Peyer's patch (tissue), 4 donors: ENCODE measurements around the gene UBTF.

ENCODE experiments used
- POLR2A ChIP-seq, 2 donors: fragments of 450-650 bp; IDR thresholded peaks; one replicate each; pipeline ENCODE4 v1.5.1; 2017; ENCODE audit warnings: antibody characterized with exemption in 2 of 2, mild to moderate bottlenecking in 2 of 2, moderate library complexity in 2 of 2
- TF ChIP-seq, protein P1 (sequence below), 6 experiments: fragments of 450-650 bp in 4 of 6; fragments of 200-600 bp in 2 of 6; sonication (generic) in 1 of 6; IDR thresholded peaks; one replicate each; pipeline ENCODE4 v1.5.1; 2017 to 2019; ENCODE audit warnings: antibody characterized with exemption in 6 of 6, mild to moderate bottlenecking in 3 of 6, moderate library complexity in 1 of 6

DNA sequence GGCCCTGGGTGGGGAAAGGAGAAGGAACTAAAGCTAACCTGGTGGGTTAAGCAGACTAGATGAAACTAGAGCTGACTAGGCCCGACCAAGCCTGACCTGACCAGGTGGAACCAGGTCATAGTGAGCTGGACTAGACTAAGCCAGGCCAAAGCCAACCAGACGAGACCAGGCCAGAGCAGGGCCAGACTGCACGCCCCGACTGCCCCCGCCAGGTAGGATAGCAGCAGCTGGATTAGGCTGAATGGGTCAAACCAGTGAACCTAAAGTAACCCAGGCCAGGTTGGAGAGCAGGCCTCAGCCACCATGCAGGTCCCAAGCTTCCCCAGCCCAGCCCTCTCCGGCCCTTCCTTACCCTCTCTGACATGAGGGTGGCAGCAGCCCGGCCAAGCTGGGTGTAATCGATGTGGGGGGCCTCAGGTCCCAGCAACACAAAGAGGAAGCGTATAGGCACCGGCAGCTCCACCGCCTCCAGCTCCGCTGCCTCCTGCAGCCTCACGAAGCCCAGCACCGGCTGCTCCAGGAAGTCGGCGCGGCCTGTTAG, 39.4 kb upstream of the UBTF start:
- TF ChIP-seq, protein P1, sequence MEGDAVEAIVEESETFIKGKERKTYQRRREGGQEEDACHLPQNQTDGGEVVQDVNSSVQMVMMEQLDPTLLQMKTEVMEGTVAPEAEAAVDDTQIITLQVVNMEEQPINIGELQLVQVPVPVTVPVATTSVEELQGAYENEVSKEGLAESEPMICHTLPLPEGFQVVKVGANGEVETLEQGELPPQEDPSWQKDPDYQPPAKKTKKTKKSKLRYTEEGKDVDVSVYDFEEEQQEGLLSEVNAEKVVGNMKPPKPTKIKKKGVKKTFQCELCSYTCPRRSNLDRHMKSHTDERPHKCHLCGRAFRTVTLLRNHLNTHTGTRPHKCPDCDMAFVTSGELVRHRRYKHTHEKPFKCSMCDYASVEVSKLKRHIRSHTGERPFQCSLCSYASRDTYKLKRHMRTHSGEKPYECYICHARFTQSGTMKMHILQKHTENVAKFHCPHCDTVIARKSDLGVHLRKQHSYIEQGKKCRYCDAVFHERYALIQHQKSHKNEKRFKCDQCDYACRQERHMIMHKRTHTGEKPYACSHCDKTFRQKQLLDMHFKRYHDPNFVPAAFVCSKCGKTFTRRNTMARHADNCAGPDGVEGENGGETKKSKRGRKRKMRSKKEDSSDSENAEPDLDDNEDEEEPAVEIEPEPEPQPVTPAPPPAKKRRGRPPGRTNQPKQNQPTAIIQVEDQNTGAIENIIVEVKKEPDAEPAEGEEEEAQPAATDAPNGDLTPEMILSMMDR (IDR thresholded peaks at IDR 0.05), result no peak
- no peak for TF ChIP-seq POLR2A (IDR thresholded peaks at IDR 0.05)
